HK-2 (cell line): ENCODE data around the gene NEK4.
"Not testable (repeated sequence)": the region's sequence is repeated elsewhere in the genome, so short reads cannot be mapped to it uniquely, and the experiment has no call there.

Experiments used
- DNase-seq: peaks from one replicate; pipeline ENCODE4 v3.0.0-alpha.2; 2018; ENCODE audit not compliant: unreplicated experiment

Gene NEK4

DNA sequence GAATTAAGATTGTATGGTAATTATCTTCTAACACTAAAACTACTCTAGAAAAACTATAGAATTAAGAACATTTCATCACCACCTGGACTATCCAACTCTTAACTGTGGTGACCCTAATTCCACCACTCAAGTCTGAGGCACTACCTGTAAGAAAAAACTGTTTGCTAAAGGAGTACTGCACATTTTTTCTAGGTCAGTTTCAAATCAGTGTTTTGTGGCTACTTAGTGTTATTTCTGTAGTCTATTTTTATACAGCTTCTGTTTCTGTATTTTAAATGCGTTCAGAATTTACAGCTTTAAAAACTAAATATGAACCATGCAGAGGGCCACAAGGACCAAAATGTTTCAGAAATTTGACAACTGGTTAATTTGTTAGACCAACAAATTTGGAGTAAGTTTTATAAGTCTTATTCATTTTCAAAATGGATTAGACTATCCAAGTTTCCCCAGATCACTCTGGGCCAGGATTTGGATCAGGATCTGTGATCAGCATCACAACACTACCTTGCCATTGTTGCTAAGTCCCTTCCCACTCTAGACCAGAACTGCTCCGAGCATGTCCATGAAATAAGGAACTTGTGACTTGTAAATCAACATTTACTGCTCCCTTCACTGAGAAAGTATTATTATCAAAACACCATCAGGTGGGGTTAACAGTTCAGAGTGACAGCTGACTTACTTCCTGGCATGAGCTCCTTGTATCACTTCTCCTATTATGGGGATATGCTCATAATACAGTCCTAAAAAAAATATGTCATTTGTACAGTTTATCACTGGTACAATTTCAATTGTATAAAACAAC, 73.7 kb downstream of the NEK4 start:
- DNase-seq, result no peak

DNA sequence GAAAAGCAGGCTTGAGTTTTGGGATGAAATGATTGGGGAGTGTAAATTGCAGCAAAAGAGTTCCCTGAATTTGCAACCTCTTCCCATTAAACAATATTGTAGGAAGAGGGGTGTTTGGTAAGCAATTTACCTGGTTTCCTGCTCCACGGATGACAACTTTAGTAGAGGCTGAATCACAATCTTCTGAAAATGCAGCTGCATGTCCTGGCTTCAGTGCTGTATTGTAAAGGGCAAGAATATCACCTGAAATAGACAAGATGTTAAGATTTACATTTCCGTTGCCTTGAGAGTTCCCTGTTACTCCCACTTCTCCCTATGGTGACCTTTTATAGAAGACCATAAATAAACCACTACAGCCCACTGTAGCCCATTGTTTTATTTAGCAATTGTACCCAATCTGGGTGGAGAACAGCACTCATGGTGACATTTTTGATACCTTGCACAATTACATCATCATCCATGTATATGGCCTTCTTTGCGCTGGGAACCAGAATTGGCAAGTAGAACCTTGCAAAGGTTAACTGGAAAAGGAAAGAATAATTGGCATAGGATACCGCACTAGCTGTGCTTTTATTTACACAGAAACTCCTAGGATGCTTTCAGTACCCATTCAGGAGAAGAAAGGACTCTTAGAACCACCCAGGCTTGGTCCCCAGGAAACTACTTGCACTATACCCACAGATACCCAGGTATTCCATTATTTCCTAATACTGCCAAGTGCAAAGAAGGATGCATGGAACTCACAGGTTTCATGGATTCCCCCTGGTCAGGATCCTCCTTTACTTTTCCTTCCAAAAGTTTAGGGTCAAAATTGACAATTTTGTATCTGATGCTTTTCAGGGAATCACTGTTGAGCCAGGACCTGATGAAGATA, 74.7 kb downstream of the NEK4 start:
- no peak for DNase-seq

DNA sequence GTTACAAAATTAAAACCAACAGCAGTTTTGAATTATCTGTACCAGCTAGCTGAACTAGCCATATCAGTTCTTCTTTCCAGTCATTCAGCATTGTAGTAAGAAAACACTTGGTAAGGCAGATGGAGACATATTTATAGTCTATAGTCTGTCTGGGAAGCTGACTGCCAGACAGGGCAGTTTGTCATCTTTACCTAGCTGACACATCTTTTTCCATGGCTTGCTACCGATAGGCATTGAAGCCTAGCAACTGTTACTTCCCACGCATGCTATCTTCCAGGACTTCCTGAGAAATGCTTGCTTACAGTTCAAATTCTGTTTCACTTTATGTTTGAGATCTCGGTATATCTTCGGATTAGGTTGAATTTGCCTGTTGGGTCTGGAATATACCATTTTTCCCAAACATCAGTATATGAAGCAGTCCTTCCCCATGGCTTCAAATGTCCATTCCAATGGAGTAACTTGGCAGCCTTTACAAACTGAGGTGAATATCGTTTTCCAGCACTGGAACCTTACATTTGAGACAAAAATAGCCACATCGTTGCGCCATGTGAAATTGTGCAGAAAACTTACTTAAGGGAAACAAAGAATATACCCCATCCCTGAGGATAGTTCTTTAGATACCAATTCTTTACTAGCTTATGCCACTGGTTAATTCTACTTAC, 76.1 kb downstream of the NEK4 start:
- no peak for DNase-seq

DNA sequence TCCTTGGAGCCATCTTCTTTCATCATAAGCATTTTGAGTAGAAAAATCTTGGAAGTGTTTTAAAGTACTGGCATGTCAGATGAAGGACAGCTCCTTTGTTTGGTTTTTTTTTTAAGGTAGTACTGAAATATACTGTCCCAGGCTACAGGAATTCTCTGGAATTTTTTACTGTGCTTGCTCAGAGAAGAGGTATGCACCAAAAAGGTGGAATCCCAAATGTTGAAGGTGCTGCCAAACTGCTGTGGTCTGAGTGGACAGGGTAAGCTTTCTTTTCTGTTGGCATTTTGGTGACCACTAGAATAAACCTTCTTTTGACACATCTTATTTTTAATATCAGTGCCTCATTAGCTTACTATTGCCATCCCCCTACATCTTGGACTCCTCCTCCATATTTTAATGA, 77.7 kb downstream of the NEK4 start:
- no peak for DNase-seq

DNA sequence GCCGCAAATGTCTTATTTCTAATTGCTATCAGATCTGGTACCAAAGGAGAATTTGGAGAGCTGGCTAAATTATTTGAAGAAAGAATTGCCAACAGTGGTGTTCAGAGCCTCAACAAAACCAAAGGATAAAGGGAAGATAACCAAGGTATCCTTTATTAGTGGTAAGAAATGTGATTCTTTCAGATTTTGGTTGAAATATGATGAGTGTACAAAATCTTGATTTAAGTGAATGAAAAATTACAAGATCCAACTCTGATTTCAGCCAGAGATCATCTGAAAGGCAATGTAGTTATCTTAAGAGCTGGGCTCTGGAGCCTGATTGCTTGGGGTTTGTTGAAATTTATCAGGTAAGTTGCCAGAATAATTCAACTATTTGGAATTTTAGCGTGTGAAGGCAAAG, 80.2 kb downstream of the NEK4 start:
- no peak for DNase-seq

DNA sequence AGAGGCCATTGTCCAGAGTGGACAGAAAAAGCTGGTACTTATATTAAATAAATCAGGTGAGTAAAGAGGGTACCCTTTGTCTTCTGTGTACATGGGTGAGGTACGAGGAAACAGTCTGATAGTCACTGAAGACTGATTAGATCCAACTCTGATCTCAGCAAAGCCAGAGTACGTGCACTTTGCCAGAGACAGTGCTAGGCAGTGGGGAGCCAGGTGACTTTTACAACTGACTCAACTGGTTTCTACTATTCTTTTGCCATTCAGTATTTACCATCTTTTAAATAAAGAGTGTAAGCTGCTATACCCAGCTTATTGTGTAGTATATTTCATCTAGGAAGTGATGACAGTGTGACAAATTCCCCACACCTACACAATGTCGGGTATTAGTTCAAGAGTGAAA, 81.6 kb downstream of the NEK4 start:
- no peak for DNase-seq

DNA sequence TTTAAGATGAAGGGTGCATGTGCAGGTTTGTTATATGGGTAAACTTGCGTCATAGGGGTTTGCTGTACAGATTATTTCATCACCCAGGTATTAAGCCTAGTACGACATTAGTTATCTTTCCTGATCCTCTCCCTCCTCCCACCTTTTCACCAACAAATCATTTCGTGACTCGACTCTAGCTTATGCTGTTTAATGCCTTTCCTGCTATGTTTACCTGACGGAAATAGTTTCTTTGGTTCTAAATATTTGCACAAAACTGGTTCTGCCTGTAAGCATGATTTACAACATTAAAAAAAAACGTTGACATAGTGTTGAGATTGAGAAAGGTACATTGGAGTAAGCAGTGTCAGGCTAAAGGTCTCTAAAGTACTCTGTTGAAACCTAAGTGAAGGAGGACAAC, 82.5 kb downstream of the NEK4 start:
- DNase-seq, result no peak

DNA sequence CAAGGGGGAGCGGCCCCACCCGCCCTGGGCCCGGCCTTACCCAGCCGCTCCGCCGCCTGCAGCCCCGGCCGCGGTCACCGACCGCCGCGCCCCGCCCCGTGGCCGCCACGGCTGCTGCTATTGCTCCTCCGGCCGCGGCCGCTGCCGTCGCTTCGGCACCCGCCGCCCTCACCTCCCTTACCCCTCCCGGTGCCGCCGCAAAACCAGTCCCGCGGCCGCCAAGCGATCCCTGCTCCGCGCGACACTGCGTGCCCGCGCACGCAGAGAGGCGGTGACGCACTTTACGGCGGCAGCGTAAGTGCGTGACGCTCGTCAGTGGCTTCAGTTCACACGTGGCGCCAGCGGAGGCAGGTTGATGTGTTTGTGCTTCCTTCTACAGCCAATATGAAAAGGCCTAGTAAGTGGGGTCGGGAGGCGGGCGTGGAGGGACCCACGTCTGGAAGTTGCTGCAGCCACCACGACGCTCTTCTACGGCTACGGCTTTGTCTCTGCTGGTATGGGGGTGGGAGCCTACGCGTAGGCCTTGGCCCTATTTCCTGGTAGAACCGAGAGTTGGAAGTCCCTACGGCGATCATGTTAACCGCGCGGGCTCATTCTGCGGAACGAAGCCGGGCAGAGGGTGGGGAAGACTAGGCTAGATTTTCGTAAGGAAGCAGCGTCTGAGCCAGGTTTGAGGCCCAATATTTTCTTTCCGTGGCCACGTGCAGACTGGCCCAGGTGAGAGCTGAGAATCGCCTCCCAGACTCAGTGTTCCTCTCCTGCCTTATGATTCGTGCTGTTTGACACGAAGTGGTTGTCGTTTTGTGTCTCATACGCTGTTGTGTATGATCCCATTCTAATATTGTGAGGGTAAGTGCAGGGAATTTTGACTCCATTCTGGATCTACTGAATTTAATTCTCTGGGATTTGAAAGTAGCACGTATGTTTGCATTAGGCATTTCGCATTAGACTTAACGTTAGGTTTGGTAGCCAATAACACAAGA, 84.7 kb downstream of the NEK4 start, which contains the start of the genes GNL3 and PBRM1:
GNL3 (plus strand) TSS at position 324 of the 983 bp plus-strand sequence; CDS start at position 385, 61 bp downstream.
PBRM1 (minus strand) TSS at position 205 of the 983 bp plus-strand sequence.
- DNase-seq, result peak; percentile 86

DNA sequence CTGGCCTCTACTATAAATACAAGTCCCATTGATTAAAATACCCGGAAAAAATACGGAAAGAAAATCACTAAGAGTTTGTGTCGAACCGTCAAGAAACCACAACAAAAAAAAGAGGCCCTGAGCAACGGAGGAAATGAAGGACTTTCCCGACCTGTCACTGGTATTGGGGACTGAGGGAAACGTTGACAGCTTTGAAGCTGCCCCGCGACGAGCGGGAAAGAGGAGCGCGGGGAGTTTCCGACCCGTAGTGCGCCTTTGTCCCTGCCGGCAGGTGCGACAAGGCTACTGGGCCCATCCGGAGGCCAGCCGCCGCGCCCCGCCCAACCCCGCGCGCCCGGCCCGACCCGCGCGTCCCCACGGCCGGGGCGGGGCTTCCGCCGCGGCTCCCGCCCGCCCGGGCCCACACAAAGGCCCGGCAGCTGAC, 85.4 kb downstream of the NEK4 start:
- DNase-seq, result peak; percentile 73

DNA sequence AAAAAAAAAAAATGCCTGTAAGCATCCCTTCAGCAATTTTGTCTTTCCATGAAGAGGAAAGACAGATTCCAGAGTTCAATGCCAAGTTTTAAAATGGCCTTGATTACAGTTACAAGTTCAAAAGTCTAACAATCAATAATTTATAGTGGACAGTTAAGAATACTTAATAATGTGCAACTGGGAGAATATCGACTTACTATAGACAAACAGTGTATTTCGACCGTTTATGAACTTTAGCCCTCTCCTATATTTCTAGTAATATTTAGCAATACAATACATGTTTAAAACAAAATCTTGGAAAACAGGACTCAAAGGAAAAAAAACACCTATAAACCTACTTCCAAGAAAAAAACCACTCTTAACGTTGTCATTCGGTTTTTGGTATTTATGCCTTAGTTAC, 86.6 kb downstream of the NEK4 start:
- no peak for DNase-seq

DNA sequence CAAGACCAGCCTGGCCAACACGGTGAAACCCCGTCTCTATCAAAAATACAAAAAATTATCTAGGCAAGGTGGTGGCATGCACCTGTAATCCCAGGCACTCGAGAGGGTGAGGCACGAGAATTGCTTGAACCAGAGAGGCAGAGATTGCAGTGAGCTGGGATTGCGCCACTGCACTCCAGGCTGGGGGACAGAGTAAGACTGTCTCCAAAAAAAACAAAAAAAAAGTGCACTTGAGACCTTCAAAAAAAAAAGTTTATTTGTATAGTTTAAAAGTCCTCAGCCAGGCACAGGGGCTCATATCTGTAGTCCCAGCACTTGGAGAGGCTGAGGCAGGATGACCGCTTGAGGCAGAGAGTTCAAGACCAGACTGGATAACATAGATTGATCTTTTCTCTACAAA, 87.1 kb downstream of the NEK4 start:
- no peak for DNase-seq

DNA sequence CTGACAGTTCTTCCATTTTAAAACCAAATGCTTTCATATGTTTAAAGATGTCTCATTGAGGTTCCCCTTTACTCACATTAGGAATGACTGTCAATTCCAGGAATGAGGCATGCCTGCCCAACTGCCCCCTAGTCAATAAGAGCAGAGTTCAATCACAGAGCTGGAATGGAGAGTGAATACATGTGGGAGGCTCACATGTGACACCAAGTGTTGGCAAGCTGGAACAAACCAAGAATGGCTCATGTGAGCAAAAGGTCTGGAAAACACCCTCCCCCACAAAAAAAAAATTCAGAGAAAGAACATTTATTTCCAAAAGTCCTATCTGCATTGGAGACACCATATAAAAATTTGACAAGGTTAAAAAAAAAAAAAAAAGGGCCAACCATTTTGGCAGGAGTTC, 88.7 kb downstream of the NEK4 start:
- DNase-seq, result peak; percentile 22

DNA sequence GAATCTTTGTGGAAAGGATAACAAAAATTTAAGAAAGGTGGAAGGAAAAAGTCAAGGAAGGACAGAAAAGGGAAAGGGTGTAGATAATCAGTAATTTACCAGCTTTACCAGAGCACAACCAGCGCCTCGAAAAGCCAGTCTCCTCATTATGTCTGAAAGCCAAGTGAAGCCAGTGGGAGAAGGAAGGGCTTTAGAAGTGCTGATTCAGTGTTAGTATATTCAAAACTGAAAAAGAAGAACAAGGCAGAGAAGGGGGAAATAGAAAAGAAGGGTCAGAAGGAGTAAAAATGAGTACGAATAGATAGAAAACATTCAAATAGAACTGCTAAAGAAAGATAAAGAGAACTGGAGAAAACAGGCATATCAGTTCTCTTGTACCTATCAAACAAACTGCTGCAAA, 89.1 kb downstream of the NEK4 start:
- DNase-seq, result no peak

DNA sequence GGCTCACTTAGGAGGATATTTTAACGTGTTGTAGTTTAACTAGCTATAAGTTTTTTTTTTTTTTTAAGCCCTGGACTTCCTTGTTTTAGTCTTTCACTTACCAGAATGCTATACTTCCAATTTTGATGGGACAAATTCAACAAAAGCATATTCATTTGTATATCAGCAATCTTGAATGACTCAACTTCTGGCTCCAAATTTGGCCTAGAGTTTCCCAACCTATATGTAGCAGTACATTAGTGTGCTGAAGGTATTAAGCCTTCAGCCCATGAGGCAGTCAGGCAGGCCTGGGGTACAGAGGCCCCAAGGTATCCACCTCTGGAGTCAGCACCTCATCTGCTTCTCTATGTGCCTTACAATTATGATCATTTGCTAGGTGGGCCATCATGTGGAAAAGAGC, 90.9 kb downstream of the NEK4 start:
- DNase-seq, result no peak

DNA sequence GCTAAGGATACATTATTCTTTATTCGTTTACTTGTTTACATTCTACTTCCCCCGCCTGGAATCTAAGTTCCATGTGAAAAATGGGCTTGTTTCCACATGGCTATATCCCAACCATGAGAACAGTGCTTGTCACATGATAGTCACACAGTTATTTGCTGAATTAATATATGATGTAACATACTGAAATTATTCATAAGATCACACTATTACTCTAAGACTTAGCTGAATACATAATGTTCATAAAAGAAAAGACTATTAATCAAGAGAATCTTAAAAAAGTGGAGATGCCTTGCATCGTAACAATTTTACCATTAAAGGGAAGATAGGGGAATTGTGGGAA, 91.6 kb downstream of the NEK4 start:
- no peak for DNase-seq

DNA sequence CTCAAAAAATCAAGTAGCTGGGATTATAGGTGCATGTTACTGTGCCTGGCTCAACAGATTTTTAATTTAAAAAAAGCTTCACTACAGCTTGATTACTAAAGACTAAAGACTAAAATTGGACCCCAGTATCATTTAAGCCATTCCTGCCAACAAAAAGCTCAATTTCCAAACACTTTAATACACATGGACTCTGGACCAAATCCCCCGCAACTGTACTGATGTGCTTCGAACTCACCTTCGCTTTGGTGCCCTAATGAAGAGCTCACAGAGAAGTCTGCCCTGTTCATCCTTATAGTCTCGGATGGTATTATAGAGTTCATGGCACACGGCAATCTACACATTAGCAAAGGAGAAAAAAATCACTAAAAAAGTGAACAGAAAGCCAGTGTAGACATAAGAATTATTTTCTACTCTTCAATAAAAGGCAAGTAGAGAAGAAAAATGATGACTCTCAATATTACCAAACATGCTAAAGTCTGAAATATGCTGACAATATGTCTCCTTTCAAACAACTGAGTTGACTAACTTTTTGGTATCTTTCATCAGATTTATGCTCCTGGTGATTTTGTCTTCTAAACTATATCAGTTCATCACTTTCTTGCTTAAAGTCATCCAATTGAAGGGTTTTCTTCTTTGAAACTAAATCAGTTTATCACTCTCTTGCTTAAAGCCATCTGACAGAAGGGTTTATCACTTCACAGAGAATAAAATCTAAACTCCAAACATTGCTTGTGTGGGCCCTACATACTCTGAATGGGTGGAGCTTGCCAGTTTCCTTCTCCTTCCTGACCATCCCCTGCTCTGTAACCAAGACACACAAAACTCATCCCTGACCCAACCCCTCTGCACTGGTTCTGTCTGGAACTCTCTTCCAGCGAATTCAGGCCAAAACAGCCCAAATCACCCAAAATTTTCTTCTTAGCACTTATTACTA, 92.2 kb downstream of the NEK4 start:
- no peak for DNase-seq

DNA sequence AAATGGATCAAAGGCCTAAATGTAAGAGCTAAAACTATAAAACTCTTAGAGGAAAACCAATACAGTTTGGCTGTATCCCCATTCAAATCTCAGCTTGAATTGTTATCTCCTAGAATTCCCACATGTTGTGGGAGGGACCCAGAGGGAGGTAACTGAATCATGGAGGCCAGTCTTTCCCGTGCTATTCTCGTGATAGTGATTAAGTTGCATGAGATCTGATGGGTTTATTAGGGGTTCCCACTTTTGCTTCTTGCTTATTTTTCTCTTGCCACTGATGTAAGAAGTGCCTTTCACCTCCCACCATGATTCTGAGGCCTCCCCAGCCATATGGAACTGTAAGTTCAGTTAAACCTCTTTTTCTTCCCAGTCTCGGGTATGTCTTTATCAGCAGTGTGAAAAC, 94.5 kb downstream of the NEK4 start:
- not testable (repeated sequence) for DNase-seq

DNA sequence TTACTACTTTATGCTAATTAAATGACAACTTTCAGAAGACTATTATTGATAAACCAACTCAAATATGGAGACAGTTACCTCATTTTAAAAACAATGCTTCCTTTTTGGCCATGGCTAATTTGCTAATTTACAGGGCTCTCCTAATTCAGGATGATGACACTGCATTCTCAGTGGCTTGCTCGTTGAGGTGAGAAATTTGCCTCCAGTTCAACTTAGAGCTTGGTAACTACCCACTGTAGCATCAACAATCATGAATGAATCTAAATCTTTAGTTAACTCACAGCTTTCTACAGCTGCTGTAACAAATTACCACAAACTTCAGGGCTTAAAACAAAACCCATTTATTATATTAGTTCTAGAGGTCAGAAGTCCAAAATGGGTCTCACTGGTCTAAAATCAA, 99.1 kb downstream of the NEK4 start:
- no peak for DNase-seq

DNA sequence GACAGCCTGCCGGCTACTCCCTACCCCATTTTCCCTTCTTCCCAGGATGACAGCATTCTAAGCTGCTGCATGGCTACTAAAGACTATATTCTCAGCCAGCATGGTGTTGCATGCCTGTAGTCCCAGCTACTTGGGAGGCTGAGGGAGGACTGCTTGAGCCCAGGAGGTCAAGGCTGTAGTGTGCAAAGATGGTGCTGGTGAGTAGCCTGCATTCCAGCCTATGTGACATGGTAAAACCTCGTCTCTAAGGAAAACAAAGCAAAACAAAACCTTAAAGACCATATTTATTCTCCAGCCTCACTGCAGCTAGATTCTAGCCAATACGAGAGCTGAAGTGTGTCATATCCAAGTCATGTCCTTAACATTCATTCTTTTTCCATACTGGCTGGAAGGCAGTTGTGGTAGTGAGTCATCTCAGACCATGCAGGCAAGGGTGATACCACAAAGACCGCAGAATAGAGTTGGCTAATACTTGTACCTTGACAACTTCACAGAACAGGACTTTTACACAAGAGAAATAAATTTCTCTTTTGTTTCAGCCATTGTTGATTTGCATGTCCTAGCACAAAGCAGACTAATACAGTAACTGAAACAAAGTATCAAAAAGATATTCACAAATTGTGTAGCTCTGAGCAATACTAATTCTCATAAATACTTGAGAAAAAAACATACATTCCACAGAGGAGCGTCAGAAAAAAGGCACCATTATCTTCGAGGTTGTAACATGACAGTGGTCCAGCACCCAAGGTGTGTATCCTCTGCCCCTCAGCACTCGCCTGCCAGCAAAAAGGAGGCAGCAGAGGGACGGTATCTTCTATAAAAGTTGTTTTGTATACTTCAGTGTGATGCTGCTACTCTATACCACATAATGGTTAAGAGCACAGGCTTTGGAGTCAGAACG, 99.9 kb downstream of the NEK4 start:
- DNase-seq, result peak; percentile 66
